A549 (cell line): Measurements from ENCODE around the gene AGRP. TPM values are rescaled to one million over a fixed set of nuclear protein-coding genes. Genes with fewer than 3 reads are reported as not detected.

Experiments
- ATAC-seq, 2 experiments: fragments of 200-7000 bp in 1 of 2; fragments of >200 bp in 1 of 2; cut with Nextera tagmentation in 1 of 2; cut with Tn5 transposase in 1 of 2; 3 replicates each; pipeline versions ENCODE4 v1.8.0 to v1.9.1; 2018 to 2020; ENCODE audit warnings: mild to moderate bottlenecking in 1 of 2, moderate library complexity in 1 of 2
- CTCF ChIA-PET: fragments of 300-600 bp; sonication (Branson Sonifier 250); formaldehyde crosslinking; extraction: SDS; loops from one replicate; lab custom pipeline; 2021; ENCODE audit warnings: antibody characterized with exemption, inconsistent platforms; lab: Yijun Ruan, JAX
- POLR2A ChIA-PET: fragments of 350-600 bp; formaldehyde crosslinking; extraction: SDS; loops from one replicate; lab custom pipeline; 2021; ENCODE audit warnings: antibody characterized with exemption, inconsistent platforms; lab: Yijun Ruan, JAX
- DNase-seq, 2 experiments: peaks; one replicate each; pipeline versions ENCODE4 v3.0.0 to v3.0.0-alpha.2; 2011 to 2016; ENCODE audit warnings: low read depth in 1 of 2, low spot score in 1 of 2
- FAIRE-seq: peaks from 2 replicates; lab custom pipeline; 2011; peaks lifted over from hg19 to GRCh38; lab: Jason Lieb, UNC
- H3K27ac ChIP-seq, 2 experiments: fragments of >200 bp; sonication (Bioruptor Twin); formaldehyde crosslinking; 3 replicates each; pipeline ENCODE4 v1.5.1; 2016 to 2017
- H3K4me1 ChIP-seq: fragments of >200 bp; sonication (Bioruptor Twin); formaldehyde crosslinking; 3 replicates; pipeline ENCODE4 v1.6.1; 2016
- H3K4me2 ChIP-seq: fragments of >200 bp; sonication (Bioruptor Twin); formaldehyde crosslinking; 3 replicates; pipeline ENCODE4 v1.6.1; 2016
- H3K4me3 ChIP-seq: fragments of >200 bp; sonication (Bioruptor Twin); formaldehyde crosslinking; 3 replicates; pipeline ENCODE4 v1.5.1; 2016
- H3K9me3 ChIP-seq: fragments of >200 bp; sonication (Bioruptor Twin); formaldehyde crosslinking; 3 replicates; pipeline ENCODE4 v1.6.1; 2016
- CEBPB ChIP-seq, 2 experiments: fragments of >200 bp in 1 of 2; sonication (Bioruptor Twin) in 1 of 2; formaldehyde crosslinking in 1 of 2; IDR thresholded peaks; 2 replicates each; pipeline ENCODE4 v1.6.1; 2012 to 2016
- EHF ChIP-seq: fragments of 250-450 bp; sonication (Bioruptor Pico); IDR thresholded peaks from 2 replicates; pipeline ENCODE4 v1.5.0; 2020; ENCODE audit warnings: mild to moderate bottlenecking
- EHMT2 ChIP-seq: fragments of 200-600 bp; sonication (generic); IDR thresholded peaks from 2 replicates; pipeline ENCODE4 v1.6.1; 2016; ENCODE audit warnings: antibody characterized with exemption, low read depth, mild to moderate bottlenecking, moderate library complexity
- ELK1 ChIP-seq: fragments of 150-350 bp; IDR thresholded peaks from 2 replicates; pipeline ENCODE4 v1.6.1; 2014; ENCODE audit warnings: low read depth, mild to moderate bottlenecking, low read length
- FOSB ChIP-seq: fragments of 250-450 bp; sonication (Bioruptor Pico); IDR thresholded peaks from 2 replicates; pipeline ENCODE4 v1.5.0; 2020; ENCODE audit warnings: mild to moderate bottlenecking, moderate library complexity
- FOSL2 ChIP-seq, 2 experiments: fragments of 450-650 bp in 1 of 2; fragments of >200 bp in 1 of 2; sonication (Bioruptor Twin) in 1 of 2; formaldehyde crosslinking; IDR thresholded peaks; 2 replicates each; pipeline versions ENCODE4 v1.5.0 to v1.6.1; 2016 to 2020; ENCODE audit warnings: mild to moderate bottlenecking in 1 of 2, moderate library complexity in 1 of 2
- FOXS1 ChIP-seq: fragments of 250-450 bp; sonication (Bioruptor Pico); IDR thresholded peaks from 2 replicates; pipeline ENCODE4 v1.5.0; 2020; ENCODE audit warnings: mild to moderate bottlenecking, moderate library complexity
- GATA3 ChIP-seq: IDR thresholded peaks from 2 replicates; pipeline ENCODE4 v1.6.1; 2012; ENCODE audit warnings: borderline replicate concordance
- HOXB13 ChIP-seq: fragments of 250-450 bp; sonication (Bioruptor Pico); IDR thresholded peaks from 2 replicates; pipeline ENCODE4 v1.5.0; 2020; ENCODE audit warnings: low read depth, mild to moderate bottlenecking, moderate library complexity
- JUNB ChIP-seq: fragments of >200 bp; sonication (Bioruptor Twin); formaldehyde crosslinking; IDR thresholded peaks from 2 replicates; pipeline ENCODE4 v1.6.1; 2016
- KDM5A ChIP-seq: fragments of 200-600 bp; sonication (generic); IDR thresholded peaks from 2 replicates; pipeline ENCODE4 v1.6.1; 2016; ENCODE audit warnings: antibody characterized with exemption, mild to moderate bottlenecking
- MAZ ChIP-seq: fragments of 150-350 bp; IDR thresholded peaks from 2 replicates; pipeline ENCODE4 v1.6.1; 2014; ENCODE audit warnings: antibody characterized with exemption, low read depth, low read length, borderline replicate concordance
- NPAS2 ChIP-seq: fragments of 250-450 bp; sonication (Bioruptor Pico); IDR thresholded peaks from 2 replicates; pipeline ENCODE4 v1.8.0; 2022; ENCODE audit warnings: mild to moderate bottlenecking, moderate library complexity, borderline replicate concordance
- PBX3 ChIP-seq: IDR thresholded peaks from 2 replicates; pipeline ENCODE4 v1.6.1; 2012
- POLR2AphosphoS2 ChIP-seq: conservative IDR thresholded peaks from 2 replicates; pipeline ENCODE4 v1.6.1; 2012; ENCODE audit warnings: low read length, improper control_type of control experiment, inconsistent platforms
- RAD21 ChIP-seq, 2 experiments: fragments of >200 bp in 1 of 2; sonication (Bioruptor Twin) in 1 of 2; formaldehyde crosslinking in 1 of 2; IDR thresholded peaks in 1 of 2; conservative IDR thresholded peaks in 1 of 2; 2 replicates in 1 of 2; 3 replicates in 1 of 2; pipeline ENCODE4 v1.6.1; 2012 to 2018; ENCODE audit warnings: inconsistent platforms in 1 of 2
- RCOR1 ChIP-seq: fragments of 150-350 bp; IDR thresholded peaks from 2 replicates; pipeline ENCODE4 v1.6.1; 2014; ENCODE audit warnings: antibody characterized with exemption, low read length, low read depth
- REST ChIP-seq: fragments of 200-600 bp; sonication (generic); IDR thresholded peaks from 2 replicates; pipeline ENCODE4 v1.6.1; 2016; ENCODE audit warnings: antibody characterized with exemption, mild to moderate bottlenecking, moderate library complexity
- SMC3 ChIP-seq: fragments of >200 bp; sonication (Bioruptor Twin); formaldehyde crosslinking; IDR thresholded peaks from 3 replicates; pipeline ENCODE4 v1.6.1; 2018; ENCODE audit warnings: inconsistent platforms
- ZNF302 ChIP-seq: fragments of 250-450 bp; sonication (Bioruptor Pico); IDR thresholded peaks from 2 replicates; pipeline ENCODE4 v1.9.0; 2021; ENCODE audit warnings: inconsistent platforms, mild to moderate bottlenecking, moderate library complexity
- WGBS: methylation state at CpG from one replicate; pipeline ENCODE4 v1.1.6; 2017; ENCODE audit errors: missing lambda C conversion rate; 5-methylcytosine and 5-hydroxymethylcytosine counted together
- polyA plus RNA-seq, 4 experiments: library from polyadenylated mRNA; depleted of rRNA in 3 of 4; stranded (reverse); fragments of >200 nt; fragmentation: RNase III in 1 of 4; extraction: RNeasy Plus Mini Kit Qiagen cat#74134 plus additional on column Dnase treatment in 1 of 4; gene quantifications; 2 replicates in 3 of 4; 3 replicates in 1 of 4; pipeline ENCODE4 v1.2.3, GENCODE V29; 2011 to 2017

Gene AGRP
- polyA plus RNA-seq, 2 of the 4 experiments (the other 2 are of a cell fraction): not detected

- ATAC-seq (no peak), FAIRE-seq (no peak), DNase-seq (no peak)
- H3K4me3 ChIP-seq: no peak overlapping the region
- no peak overlapping the region for H3K4me2 ChIP-seq
- ChIA-PET CTCF (interaction anchor here (0.6 to 13.1 kb wide), 12 partner anchors 10 to 59 kb away, joined by 3 to 176 read pairs (median 4); partner anchors contain the start of gene ATP6V0D1), POLR2A (no interaction called here)
- H3K4me1 ChIP-seq: peaks cover 17% of the 10 kb centered on the region; the same call in 2 of the 3 replicates
- 64% methylated on average over 5 of the region's 5 CpGs for WGBS
- no peaks in the 10 kb centered on the region for H3K9me3 ChIP-seq
- no peak overlapping the region for H3K27ac ChIP-seq
- TF ChIP-seq POLR2AphosphoS2 (no peak), EHF (CRISPR knock-in tag) (no peak), NPAS2 (CRISPR knock-in tag) (no peak), ELK1 (no peak), KDM5A (no peak), RCOR1 (no peak), RAD21 (conservative IDR thresholded peaks at IDR 0.05 in 1 of 2, IDR thresholded peaks at IDR 0.05 in 1 of 2) (no peak), CEBPB (IDR thresholded peaks at IDR 0.05) (no peak), FOXS1 (no peak), SMC3 (no peak), HOXB13 (no peak), GATA3 (no peak), FOSB (no peak), JUNB (no peak), REST (no peak), EHMT2 (no peak), FOSL2 (IDR thresholded peaks at IDR 0.05) (no peak), FOSL2 (CRISPR knock-in tag; IDR thresholded peaks at IDR 0.05) (no peak), MAZ (no peak), ZNF302 (no peak)
These were observed 21.1 kb downstream of the AGRP start for GRCh38 chr16:67462279-67462655.

- no peaks in the 10 kb centered on the region for H3K9me3 ChIP-seq
- H3K4me1 ChIP-seq: peaks cover 17% of the 10 kb centered on the region; the same call in 2 of the 3 replicates
- FAIRE-seq: no peak
- CTCF ChIA-PET: interaction anchor here (0.7 to 13.1 kb wide), 10 partner anchors 9 to 60 kb away, joined by 3 to 176 read pairs (median 4); no protein-coding TSS in a partner anchor
- TF ChIP-seq JUNB (no peak), PBX3 (no peak), CEBPB (IDR thresholded peaks at IDR 0.05) (no peak), SMC3 (no peak), GATA3 (no peak), FOXS1 (no peak), FOSB (no peak), RAD21 (conservative IDR thresholded peaks at IDR 0.05 in 1 of 2, IDR thresholded peaks at IDR 0.05 in 1 of 2) (no peak)
- TF ChIP-seq, all 56 proteins: peak for 0
- DNase-seq (no peak), ATAC-seq (no peak)
- Histone ChIP-seq H3K27ac (no peak overlapping the region; a peak in 1 of 6 replicates), H3K4me3 (no peak overlapping the region), H3K4me2 (no peak overlapping the region)
- WGBS: 81% methylated on average over 8 of the region's 8 CpGs
- POLR2A ChIA-PET: no interaction called here
These were observed 21.6 kb downstream of the AGRP start for GRCh38 chr16:67461600-67462278.
